GM04504 (cell line): ENCODE measurements around the gene PRKAR1A.
A peak's percentile ranks its signal among the peaks of the same experiment; 100 is the strongest.
"Not testable (repeated sequence)": the region's sequence is repeated elsewhere in the genome, so short reads cannot be mapped to it uniquely, and the experiment has no call there.

ENCODE experiments used
- DNase-seq: peaks from one replicate; pipeline ENCODE4 v3.0.0-alpha.2; 2012; ENCODE audit warnings: low read depth

PRKAR1A gene

DNA sequence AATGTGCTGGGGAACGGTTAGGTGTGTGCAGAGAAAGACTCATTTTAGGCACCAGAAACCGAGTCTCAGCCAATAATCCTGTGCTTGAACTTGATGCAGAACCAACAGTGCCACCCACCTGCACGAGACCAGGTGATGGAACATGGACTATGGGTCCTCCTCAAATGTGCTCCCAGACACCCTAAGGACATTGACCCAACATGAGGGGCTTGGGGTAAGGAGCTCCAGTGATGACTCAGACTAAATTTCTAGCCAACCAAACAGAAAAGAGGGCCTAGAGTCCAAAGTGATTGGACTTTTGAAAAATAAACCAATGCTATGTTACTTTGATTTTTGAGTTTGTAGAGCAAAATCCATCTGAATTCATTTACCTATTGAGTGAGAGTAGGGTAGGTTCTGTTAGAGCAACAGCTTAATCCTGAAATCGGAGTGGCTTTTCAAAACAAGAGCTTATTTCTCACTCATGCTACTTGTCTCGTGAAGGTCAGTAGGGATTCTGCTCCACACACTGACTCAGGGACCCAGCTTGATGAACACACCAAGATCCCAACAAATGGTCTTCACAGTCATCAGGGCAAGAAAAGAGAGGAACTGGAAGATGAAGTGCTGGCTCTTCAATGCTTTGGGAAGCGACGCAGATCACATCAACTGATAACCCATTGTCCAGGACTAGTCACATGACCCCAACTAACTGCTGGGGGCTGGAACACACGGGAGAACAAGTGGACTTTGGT lies 67.1 kb downstream of the PRKAR1A start:
- DNase-seq = no peak

DNA sequence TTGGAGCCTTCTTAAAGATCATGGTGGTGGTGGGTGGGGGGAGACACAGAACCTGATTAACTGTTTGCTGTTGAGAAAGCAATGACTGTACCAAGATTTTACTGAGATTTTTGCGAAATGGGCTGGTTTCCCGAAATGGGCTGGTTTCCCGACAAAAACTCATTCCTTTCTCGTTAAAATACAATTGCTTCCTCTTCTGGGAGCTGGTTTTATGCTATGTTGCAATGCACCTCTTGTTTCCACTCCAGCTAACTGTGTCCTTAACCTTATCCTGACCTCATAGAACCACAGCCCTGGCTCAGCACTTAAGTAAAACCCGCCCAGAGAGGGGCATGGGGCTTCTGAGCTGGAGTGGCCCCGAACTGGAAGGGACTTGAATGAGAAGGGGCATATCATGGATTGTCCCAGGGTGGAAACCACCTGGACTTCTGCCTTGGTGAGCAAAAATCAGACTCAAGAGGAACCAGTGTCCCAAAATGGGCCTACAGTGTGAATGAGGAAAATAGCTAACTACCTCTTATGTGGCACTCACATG lies 68.1 kb downstream of the PRKAR1A start:
- peak; percentile 88 for DNase-seq

DNA sequence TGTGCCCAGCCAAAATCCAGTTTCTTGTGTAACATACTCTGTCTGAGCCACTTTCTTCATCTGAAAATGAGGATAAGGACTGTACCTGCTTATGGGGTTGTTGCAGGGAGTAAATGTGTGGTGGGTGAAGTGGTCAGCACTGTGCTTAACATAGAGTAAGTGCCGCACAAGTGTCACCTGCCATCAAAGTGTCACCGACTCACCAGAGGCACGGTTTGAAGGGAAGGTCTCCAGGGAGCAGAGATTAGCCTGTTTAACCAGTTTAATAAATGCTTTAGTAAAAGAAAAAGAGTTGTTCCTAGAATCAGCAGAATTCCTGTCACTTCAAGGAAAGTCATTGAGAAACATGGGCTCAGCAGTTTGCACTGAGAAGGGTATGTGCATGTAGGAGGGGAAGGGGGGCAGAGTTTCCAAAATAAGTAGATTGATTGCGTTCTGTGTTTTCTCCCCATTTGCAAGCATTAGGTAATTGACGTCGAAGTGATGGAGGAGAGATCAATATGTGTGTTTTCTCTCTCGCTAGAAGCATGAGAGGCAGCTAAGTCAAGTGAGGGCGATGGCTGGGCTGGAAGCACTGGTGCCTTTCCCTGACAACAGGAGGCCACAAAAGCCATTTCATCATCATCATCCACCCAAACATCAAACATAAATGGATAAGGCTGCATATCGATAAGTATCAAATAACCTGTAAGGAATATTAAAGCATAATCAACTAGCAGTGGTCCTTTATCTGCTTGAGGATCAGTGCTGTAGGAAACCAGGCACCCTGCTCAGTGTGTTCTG lies 69.8 kb downstream of the PRKAR1A start:
- no peak for DNase-seq

DNA sequence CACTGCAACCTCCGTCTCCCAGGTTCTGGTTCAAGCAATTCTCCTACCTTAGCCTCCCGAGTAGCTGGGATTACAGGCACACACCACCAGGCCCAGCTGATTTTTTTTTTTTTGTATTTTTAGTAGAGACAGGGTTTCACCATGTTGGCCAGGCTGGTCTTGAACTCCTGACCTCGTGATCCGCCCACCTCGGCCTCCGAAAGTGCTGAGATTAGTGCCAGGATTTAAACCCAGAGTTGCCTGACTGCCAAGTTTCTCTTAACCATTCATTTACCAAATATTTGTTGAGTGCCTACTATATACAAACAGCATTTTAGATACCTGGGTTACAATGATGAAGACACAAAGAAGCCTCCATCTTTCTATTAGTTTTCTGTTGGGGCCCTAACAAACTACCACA lies 70.6 kb downstream of the PRKAR1A start:
- DNase-seq = not testable (repeated sequence)

DNA sequence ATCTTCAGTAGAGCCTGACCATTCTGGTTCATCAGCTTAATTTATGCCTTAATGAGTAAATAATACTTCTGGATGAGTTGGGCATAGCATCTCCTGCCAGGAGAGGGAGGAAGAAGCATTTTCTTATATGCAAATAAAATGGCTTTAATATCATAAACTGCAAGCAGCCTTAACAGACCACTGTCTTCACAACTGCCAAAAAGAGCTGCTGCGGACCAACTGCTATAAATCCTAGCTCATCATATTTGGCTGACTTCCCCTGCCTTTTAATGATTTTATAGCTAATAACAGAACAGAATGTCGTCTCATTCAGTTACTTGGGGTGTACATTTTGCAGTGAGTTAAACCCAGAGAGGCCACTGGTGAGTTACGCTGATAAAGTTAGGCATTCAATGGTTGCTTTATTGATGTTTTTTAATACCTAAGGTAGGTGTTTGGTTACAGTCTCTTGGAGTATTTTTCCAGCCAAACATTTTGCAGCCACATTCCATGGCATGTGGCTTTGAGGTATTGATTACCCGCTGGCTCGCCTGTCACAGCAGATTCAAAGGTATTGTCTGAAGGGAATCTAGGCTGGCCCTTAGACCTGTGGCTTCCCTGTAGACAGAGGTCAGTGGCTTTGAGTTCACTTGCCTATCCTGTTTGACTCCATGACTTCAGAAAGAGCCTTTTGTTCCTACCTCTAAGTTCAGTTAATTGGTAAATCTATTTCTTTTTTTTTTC lies 72.5 kb downstream of the PRKAR1A start:
- no peak for DNase-seq

DNA sequence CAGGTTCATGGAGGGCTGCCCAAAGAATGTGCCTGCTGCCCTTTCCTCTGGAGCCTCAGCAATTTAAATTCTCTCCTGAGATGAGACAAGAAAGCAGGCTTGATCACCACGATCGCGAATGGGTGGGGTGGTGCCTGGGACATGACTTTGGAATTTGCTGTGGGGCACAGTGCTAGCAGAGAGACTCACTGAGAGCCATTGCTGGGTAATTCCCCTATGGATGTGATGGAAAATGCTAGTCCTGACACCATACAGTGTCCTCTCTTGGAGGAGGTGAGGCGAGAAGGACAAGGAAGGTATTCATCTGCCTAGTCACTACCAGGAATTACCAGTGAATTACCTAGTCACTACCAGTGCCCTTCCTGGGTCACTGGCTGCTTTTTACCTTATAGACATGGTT lies 73.4 kb downstream of the PRKAR1A start:
- DNase-seq = no peak

DNA sequence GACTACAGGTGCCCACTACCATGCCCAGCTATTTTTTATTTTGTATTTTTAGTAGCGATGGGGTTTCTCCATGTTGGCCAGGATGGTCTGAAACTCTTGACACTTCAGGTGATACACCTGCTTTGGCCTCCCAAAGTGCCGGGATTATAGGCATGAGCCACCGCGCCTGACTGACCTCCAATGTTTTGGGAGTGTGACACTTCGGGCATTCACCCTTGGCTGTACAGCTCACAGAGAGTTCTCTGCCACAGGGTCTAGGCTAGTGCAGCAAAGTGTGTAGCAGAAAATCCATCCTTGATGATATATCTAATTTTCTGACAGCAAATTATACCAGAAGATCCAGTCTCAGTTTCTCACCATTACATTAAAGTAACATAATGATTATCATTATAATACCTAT lies 74.8 kb downstream of the PRKAR1A start:
- no peak for DNase-seq

DNA sequence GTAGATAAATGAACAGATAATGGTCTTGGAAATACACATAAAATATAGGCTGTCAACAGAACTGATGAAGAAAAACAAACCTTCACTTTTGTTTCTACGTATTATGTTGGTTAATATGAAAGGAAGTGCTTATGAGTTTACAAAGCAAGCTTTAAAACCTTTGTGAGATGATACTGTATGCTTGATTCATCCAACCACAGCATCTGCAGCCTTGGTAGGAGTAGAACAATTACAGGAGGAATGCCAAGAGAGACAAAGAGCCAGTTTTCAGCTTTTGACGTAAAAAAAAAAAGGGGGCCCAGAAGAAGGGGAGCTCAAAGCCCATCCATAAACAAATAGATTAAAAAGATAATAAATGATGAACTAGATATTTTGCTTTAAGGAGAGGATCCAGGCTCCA lies 75.6 kb downstream of the PRKAR1A start:
- DNase-seq = no peak

DNA sequence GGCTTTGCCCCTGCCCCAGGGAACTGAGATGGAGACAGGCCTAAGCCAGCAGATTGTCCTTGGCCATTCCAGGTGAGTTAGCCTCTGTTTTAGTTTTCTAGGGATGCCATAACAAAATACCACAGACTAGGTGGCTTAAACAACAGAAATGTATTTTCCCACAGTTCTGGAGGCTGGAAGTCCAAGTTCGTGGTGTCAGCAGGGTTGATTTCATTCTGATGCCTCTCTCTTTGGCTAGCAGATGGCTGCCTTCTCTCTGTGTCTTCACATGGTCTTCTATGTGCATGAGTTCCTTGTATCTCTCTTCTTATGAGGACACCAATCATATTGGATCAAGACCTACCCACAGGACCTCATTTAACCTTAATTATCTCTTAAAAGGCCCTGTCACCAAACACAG lies 76.1 kb downstream of the PRKAR1A start:
- DNase-seq = no peak

DNA sequence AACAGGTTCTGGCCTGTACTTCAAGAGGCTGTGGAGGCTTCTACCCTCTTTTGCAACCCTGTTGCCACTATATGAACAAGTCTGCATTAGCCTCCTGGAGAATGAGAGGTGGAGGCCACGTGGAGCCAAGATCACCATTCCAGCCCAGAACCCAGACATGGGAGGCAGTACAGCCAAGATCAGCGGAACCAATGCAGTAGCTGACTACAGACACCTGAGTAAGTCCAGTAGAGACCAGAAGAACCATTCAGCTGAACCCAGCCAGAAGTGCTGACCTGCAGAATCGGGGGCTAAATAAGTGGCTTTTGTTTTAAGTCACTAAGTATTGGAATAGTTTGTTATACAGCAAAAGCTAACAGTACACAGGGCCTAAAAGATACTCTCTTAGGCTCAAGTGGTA lies 76.9 kb downstream of the PRKAR1A start:
- DNase-seq = no peak

DNA sequence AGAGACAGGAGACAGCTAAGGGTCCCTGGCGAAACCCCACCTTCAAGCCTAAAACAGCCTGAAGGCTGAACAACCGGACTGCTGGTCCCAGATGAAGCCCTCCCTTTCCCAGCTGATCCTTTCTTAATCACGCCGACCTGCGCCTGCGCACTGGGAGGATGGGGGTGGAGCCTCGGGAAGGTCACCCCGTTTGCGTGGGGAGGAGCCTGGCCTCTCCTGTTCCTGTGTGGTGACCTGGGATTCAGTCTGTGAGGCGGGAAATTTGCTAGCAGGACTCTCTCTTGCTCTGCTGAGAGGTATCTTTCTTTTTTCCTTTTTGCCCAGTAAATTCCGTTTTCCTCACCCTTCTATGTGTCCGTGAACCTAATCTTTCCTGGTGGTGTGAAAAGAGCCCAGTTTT lies 79.4 kb downstream of the PRKAR1A start:
- DNase-seq = no peak

DNA sequence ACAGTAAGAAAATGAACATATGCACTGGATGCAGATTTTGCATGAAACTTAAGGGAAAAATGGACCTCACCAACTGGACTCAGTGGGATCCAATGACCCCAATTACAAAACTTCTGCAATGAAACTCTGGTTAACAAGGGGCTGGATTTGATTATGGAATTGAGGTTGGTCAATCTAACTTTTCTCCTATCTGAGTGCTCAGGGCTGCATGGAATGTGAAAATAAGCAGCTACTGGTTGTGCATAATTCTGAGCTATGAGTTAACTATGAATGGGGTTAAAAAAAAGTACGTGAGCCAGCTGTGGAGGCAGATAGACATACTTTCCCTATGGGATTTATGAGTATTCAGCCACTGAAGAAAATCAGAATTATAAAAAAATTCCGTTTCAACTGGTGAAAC lies 79.8 kb downstream of the PRKAR1A start:
- DNase-seq = no peak

DNA sequence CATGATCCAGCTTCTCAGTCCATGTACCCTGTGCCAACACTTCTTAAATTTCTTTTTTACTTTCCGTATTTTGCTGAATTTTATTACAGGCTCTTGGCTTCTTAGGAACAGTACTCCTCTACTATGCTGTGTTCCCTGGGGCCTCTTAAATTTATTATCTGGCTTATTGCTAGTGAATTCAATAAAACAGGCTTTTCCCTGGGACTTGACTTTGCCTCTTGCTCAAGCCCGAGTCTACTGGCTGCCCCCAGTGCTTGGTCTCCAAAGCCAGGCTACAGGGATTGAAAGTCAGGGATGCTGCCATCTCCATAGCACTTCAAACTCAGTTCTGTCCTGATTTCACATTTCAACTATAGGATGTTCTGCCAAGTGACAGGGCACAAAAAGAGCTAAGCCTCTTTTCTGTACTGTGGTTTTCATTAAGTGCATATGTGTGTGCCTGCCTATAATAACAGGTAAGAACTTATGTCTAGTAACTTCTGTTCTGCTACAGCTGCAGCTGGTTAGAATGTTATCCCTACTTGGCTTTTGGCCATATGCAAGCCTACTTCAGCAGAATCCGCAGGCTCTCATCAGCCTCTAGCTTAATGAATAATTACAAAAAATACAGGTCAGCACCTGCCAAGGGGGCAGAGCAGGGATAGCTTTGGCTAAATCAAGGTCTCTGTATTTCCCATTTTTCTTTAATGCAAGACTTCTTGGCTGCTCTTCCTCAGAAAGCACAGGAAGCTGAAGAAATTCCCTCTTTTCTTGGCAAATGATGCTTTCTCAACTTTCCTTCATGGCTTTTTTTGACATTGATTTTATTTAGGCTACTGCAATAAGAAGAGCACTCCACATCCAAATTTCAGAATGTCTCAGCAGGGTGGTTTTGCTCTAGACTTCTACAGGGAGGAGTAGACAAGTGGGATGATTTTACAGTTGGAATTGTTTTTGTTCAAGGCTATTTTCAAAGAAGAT lies 80.7 kb downstream of the PRKAR1A start:
- DNase-seq = no peak

DNA sequence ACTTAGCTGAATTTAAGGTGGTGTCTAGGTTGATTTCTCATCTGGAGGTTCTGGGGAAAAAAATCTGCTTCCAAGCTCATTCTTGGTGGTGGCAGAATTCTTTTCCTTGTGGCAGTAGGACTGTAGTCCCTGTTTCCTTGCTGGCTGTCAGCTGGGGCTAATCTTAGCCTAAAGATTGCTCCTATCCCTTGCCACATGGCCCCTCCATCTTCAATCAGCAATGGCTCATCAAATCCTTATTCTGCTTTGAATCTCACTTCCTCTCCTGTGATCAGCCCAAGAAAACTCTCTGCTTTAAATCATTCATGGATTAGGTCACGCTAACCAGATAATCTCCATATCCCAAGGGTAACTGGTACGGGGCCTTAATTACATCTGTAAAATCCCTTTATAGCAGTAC lies 82.3 kb downstream of the PRKAR1A start:
- DNase-seq = no peak

DNA sequence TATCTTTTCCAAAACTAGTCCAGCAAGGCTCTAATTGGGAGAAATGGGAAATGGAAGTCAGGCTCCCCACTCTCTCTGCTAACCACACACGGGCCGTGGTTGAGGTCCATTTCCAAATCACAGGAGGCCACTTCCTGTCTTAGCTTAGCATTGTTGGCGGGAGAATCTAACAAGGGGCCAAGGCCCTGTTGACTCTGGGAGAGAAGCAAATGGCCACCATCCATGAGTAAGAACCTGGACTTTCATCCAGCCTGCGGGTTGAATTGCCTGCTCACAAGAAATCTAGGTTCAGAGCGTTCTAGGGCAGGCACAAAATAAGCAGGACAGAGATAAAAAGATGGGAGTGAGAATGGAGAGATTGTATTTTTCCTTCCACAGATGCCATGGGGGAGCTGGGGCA lies 83.3 kb downstream of the PRKAR1A start:
- no peak for DNase-seq

DNA sequence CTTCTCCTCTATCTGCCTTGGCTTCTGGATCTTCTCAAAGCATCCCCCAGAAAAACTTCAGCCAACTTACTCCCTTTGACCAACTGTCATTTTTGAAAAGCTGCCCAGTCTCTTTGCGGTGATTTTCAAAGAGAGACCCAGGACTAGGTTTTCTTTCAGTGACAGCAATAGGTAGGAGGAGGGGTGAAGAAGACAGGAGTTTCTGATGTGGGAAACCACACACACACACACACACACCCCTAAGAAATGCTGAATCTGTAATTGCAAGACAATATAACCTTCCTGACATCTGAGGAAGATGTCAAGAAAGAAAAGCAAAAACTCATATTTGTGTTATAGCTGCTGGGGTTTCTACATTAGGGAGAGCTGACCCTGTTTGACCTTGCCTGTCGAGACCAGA lies 83.8 kb downstream of the PRKAR1A start:
- DNase-seq = no peak

DNA sequence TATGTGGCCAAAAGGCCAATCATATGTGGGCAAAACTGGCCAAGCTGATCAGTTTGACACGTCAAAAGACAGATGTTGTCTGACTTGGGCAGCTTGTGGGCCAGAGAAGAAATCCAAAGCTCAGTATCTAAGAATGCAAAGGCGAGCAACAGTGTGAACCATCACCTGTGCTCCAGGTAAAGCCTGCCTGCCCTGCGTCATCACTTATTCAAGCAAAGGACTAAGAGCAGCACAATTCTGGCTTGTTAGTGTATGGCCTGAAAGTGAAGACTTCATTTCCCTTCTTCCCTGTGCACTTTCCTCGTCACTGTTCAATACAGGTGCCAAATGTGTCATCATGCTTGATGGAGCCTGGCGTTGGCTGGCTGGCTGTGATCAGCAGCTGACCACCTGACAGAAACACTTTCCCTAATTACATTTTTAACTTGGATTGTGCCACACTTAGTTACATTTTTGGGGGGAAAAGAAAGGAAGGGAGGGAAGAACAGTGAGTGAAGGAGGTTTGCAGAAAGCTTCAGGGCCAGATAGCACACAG lies 84.2 kb downstream of the PRKAR1A start:
- no peak for DNase-seq

DNA sequence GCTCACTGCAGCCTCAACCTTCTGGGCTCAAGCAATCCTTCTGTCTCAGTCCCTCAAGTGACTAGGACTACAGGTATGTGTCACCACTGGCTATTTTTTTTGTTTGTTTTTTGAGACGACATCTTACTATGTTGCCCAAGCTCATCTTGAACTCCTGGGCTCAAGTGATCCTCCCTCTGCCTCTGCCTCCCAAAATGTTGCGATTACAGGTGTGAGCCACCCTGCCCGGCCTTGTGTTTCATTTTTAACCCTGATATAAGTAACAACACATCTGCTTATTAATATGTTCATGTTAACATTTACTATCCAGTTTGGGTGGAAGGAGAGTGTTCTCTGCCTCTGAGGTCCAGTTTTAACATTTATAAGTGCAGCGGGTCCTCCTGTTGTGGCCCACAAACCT lies 85.8 kb downstream of the PRKAR1A start:
- DNase-seq = no peak

DNA sequence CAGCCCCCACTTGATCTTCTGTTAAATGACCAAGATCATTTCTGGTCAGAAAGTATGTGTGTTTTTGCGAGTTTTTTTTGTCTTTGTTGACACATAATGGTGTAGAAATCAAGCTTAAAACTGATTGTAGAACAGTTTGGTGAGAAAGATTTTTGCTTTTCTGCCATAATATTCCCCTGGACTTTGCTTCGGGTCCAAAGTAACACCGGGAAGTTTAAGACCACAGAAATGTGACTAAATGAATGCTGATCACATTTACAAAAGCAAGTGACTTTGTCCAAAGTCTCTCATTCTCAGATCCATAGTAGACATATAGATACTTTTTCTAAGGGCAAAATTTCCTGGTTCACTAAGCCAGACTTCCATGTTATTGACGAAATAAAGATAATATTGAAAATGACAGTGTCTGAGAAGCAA lies 86.3 kb downstream of the PRKAR1A start:
- DNase-seq = no peak

DNA sequence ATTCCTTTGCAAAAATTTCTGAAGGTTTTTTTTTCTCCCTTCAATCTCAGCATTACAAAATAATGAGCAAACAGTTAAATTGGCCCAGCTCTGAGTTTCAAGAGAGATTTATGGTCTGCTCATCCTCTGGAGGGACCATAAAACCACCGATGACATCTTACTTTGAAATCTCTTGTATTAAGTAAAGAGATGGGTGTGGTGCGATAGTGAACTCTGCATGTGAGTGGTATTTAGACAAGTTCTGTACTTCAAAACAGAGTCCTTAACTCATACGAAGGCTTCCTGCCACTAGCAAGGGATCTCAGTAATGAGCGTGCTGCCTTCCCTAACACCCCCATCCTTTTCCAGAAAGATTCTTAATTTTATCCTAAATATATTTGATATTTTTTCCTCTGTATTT lies 86.9 kb downstream of the PRKAR1A start:
- peak; percentile 88 for DNase-seq

DNA sequence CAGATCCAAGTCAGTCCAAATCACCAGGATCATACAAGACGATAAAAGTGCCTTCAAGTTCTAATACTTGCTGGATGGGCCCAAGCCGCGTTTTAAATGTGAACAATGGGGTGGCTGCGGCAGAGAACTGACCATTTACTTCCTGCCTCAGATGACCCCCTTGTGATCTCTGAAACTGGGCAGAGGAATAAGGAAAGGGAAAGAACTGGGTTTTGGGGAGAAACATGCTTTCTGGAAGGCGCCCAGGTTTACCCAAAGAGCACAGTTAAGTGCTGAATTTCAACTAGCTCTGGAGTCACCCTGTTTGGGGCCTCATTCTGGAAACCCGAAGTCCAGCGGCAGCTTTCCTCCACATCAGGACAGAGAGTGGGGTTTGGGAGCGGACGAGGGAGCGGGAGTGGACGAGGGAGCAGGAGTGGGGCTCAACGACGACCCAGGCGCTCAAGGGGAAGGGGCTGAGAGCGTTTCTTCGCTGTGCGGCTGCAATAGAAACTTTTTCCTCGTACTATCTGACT lies 87.4 kb downstream of the PRKAR1A start:
- DNase-seq = no peak
